ENCODE results near the gene DRGX. TPM values are rescaled to one million over a fixed set of nuclear protein-coding genes. Genes with fewer than 3 reads are reported as not detected.

Gene DRGX
- total RNA-seq, 2 experiments from 2014 or later: not detected

GRCh38 chr10:49400365-49400764, 4.5 kb upstream of the DRGX start:
- Mint-ChIP-seq H3K36me3 (no peaks in the 10 kb centered on the region), H3K27me3 (peaks cover 68% of the 10 kb centered on the region), H3K9me3 (ENCODE audit: low read depth) (no peaks in the 10 kb centered on the region), H3K4me3 (no peak overlapping the region), H3K27ac (no peak overlapping the region), H3K4me1 (peaks cover 16% of the 10 kb centered on the region)
- DNase-seq (no peak), ATAC-seq (no peak)
- CTCF ChIA-PET: interaction anchor here (1.5 kb wide), 1 partner anchor 112 kb away, joined by 6 read pairs; no protein-coding TSS in a partner anchor

- H3K27ac Mint-ChIP-seq: no peak overlapping the region
- CTCF ChIA-PET: interaction anchor here (1.5 to 3.0 kb wide), 2 partner anchors 9 to 113 kb away, joined by 6 to 12 read pairs; no protein-coding TSS in a partner anchor
- no peaks in the 10 kb centered on the region for H3K9me3 Mint-ChIP-seq (ENCODE audit: low read depth)
- peaks cover 16% of the 10 kb centered on the region for H3K4me1 Mint-ChIP-seq
- ATAC-seq: no peak
- DNase-seq: no peak
- no peak overlapping the region for H3K4me3 Mint-ChIP-seq
- H3K27me3 Mint-ChIP-seq: peaks cover 78% of the 10 kb centered on the region
- H3K36me3 Mint-ChIP-seq: no peaks in the 10 kb centered on the region
Observed at GRCh38 chr10:49398986-49399385, 3.1 kb upstream of the DRGX start.

GRCh38 chr10:49398000-49398861, 2.3 kb upstream of the DRGX start:
- CTCF ChIA-PET: interaction anchor here (3.0 kb wide), 1 partner anchor 10 kb away, joined by 12 read pairs; no protein-coding TSS in a partner anchor
- ATAC-seq (peak; percentile 85), DNase-seq (peak; percentile 72)
- Mint-ChIP-seq H3K4me3 (peak overlapping the region; percentile 24), H3K27me3 (peaks cover 81% of the 10 kb centered on the region), H3K27ac (peak overlapping the region; percentile 40), H3K4me1 (peaks cover 16% of the 10 kb centered on the region), H3K36me3 (no peaks in the 10 kb centered on the region), H3K9me3 (ENCODE audit: low read depth) (no peaks in the 10 kb centered on the region)

- Mint-ChIP-seq H3K9me3 (ENCODE audit: low read depth) (no peaks in the 10 kb centered on the region), H3K4me3 (no peak overlapping the region), H3K27ac (no peak overlapping the region), H3K27me3 (peaks cover 81% of the 10 kb centered on the region), H3K4me1 (peaks cover 16% of the 10 kb centered on the region), H3K36me3 (no peaks in the 10 kb centered on the region)
- CTCF ChIA-PET: interaction anchor here (3.0 kb wide), 1 partner anchor 11 kb away, joined by 12 read pairs; no protein-coding TSS in a partner anchor
- ATAC-seq (peak; percentile 22), DNase-seq (no peak)
Observed at GRCh38 chr10:49397036-49397999, 1.4 kb upstream of the DRGX start.

GRCh38 chr10:49396666-49396999, 744 bp upstream of the DRGX start:
- no peaks in the 10 kb centered on the region for H3K9me3 Mint-ChIP-seq (ENCODE audit: low read depth)
- H3K27me3 Mint-ChIP-seq: peaks cover 82% of the 10 kb centered on the region
- DNase-seq (no peak), ATAC-seq (no peak)
- H3K36me3 Mint-ChIP-seq: no peaks in the 10 kb centered on the region
- H3K4me3 Mint-ChIP-seq: no peak overlapping the region
- H3K27ac Mint-ChIP-seq: no peak overlapping the region
- CTCF ChIA-PET: no interaction called here
- peaks cover 16% of the 10 kb centered on the region for H3K4me1 Mint-ChIP-seq

- ATAC-seq (no peak), DNase-seq (no peak)
- Mint-ChIP-seq H3K27me3 (peaks cover 86% of the 10 kb centered on the region), H3K4me1 (peaks cover 16% of the 10 kb centered on the region), H3K27ac (no peak overlapping the region), H3K9me3 (ENCODE audit: low read depth) (no peaks in the 10 kb centered on the region), H3K36me3 (no peaks in the 10 kb centered on the region), H3K4me3 (no peak overlapping the region)
- CTCF ChIA-PET: interaction anchor here (1.0 kb wide), 1 partner anchor 12 kb away, joined by 3 read pairs; no protein-coding TSS in a partner anchor
Observed at GRCh38 chr10:49394933-49395740, 752 bp downstream of the DRGX start.

- Mint-ChIP-seq H3K4me1 (peaks cover 15% of the 10 kb centered on the region), H3K4me3 (no peak overlapping the region), H3K36me3 (no peaks in the 10 kb centered on the region), H3K27ac (no peak overlapping the region), H3K27me3 (peaks cover 83% of the 10 kb centered on the region), H3K9me3 (ENCODE audit: low read depth) (no peaks in the 10 kb centered on the region)
- no peak for ATAC-seq
- CTCF ChIA-PET: no interaction called here
- DNase-seq: no peak
Observed at GRCh38 chr10:49393757-49394156, 2.1 kb downstream of the DRGX start.

- CTCF ChIA-PET: no interaction called here
- Mint-ChIP-seq H3K9me3 (ENCODE audit: low read depth) (no peaks in the 10 kb centered on the region), H3K27ac (no peak overlapping the region), H3K4me3 (no peak overlapping the region), H3K4me1 (peaks cover 10% of the 10 kb centered on the region), H3K27me3 (peaks cover 81% of the 10 kb centered on the region), H3K36me3 (no peaks in the 10 kb centered on the region)
- no peak for DNase-seq
- ATAC-seq: no peak
Observed at GRCh38 chr10:49393301-49393700, 2.6 kb downstream of the DRGX start.

- CTCF ChIA-PET: interaction anchor here (1.0 kb wide), 1 partner anchor 18 kb away, joined by 4 read pairs; no protein-coding TSS in a partner anchor
- no peak overlapping the region for H3K4me3 Mint-ChIP-seq
Observed at GRCh38 chr10:49389361-49389933, 6.4 kb downstream of the DRGX start.

GRCh38 chr10:49388161-49388560, 7.7 kb downstream of the DRGX start:
- no peak for DNase-seq
- Mint-ChIP-seq H3K9me3 (ENCODE audit: low read depth) (no peaks in the 10 kb centered on the region), H3K4me3 (no peak overlapping the region), H3K4me1 (no peaks in the 10 kb centered on the region), H3K36me3 (no peaks in the 10 kb centered on the region), H3K27me3 (peaks cover 38% of the 10 kb centered on the region), H3K27ac (no peak overlapping the region)
- no peak for ATAC-seq
- CTCF ChIA-PET: interaction anchor here (1.1 kb wide), 1 partner anchor 131 kb away, joined by 3 read pairs; no protein-coding TSS in a partner anchor

More at GRCh38 chr10:49389361-49389933, 6.4 kb downstream of the DRGX start:
- ATAC-seq: no peak
- Mint-ChIP-seq H3K4me1 (no peaks in the 10 kb centered on the region), H3K27me3 (peaks cover 48% of the 10 kb centered on the region), H3K9me3 (ENCODE audit: low read depth) (no peaks in the 10 kb centered on the region), H3K36me3 (no peaks in the 10 kb centered on the region), H3K27ac (no peak overlapping the region)
- no peak for DNase-seq

- CTCF ChIA-PET: no interaction called here
- Mint-ChIP-seq H3K27ac (no peak overlapping the region), H3K9me3 (ENCODE audit: low read depth) (no peaks in the 10 kb centered on the region), H3K36me3 (no peaks in the 10 kb centered on the region), H3K4me3 (no peak overlapping the region), H3K27me3 (peaks cover 29% of the 10 kb centered on the region), H3K4me1 (no peaks in the 10 kb centered on the region)
- DNase-seq: no peak
- ATAC-seq: no peak
Observed at GRCh38 chr10:49387071-49387470, 8.8 kb downstream of the DRGX start.

All from activated CD8-positive, alpha-beta memory T cell treated with anti-CD3 and anti-CD28 coated beads, Interleukin-2, amount 10 ng/mL, durations not matched to agents 7 days and 5 days (primary cell).